ENCODE results near the gene ANKMY1.

Gene ANKMY1

GRCh38 chr2:240439698-240440151, 118.1 kb downstream of the ANKMY1 start:
- H3K27ac ChIP-seq (ENCODE audit: low read length), result no peak overlapping the region
- no peaks in the 10 kb centered on the region for H3K27me3 ChIP-seq (ENCODE audit: low read depth, low read length)
- TF ChIP-seq CTCF (IDR thresholded peaks at IDR 0.05; ENCODE audit: low read depth, low read length), result no peak
- no peak for TF ChIP-seq EZH2phosphoT487 (IDR thresholded peaks at IDR 0.05; ENCODE audit: low read depth)
- no peak overlapping the region for H3K4me3 ChIP-seq (ENCODE audit: low read length)
- H3K4me1 ChIP-seq (ENCODE audit: low read length), result no peaks in the 10 kb centered on the region
- no peaks in the 10 kb centered on the region for H3K79me2 ChIP-seq (ENCODE audit: low read length)
- no peaks in the 10 kb centered on the region for H3K36me3 ChIP-seq (replicated peaks; ENCODE audit: low read depth, low read length)
- H4K20me1 ChIP-seq (ENCODE audit: insufficient read depth, low read length), result no peaks in the 10 kb centered on the region
- no peak overlapping the region for H3K4me2 ChIP-seq (ENCODE audit: low read length)
- no peaks in the 10 kb centered on the region for H3K9me3 ChIP-seq (ENCODE audit: insufficient read depth, low read length)
- no peak overlapping the region for H3K9ac ChIP-seq (ENCODE audit: low read length)
- H2AFZ ChIP-seq (ENCODE audit: low read depth, low read length), result no peak overlapping the region

GRCh38 chr2:240438810-240439697, 118.7 kb downstream of the ANKMY1 start:
- H3K36me3 ChIP-seq (replicated peaks; ENCODE audit: low read depth, low read length), result no peaks in the 10 kb centered on the region
- no peaks in the 10 kb centered on the region for H3K9me3 ChIP-seq (ENCODE audit: insufficient read depth, low read length)
- H3K4me3 ChIP-seq (ENCODE audit: low read length), result no peak overlapping the region
- H4K20me1 ChIP-seq (ENCODE audit: insufficient read depth, low read length), result no peaks in the 10 kb centered on the region
- no peaks in the 10 kb centered on the region for H3K4me1 ChIP-seq (ENCODE audit: low read length)
- H3K27me3 ChIP-seq (ENCODE audit: low read depth, low read length), result no peaks in the 10 kb centered on the region
- H3K4me2 ChIP-seq (ENCODE audit: low read length), result no peak overlapping the region
- H2AFZ ChIP-seq (ENCODE audit: low read depth, low read length), result no peak overlapping the region
- TF ChIP-seq CTCF (IDR thresholded peaks at IDR 0.05; ENCODE audit: low read depth, low read length) (no peak), EZH2phosphoT487 (IDR thresholded peaks at IDR 0.05; ENCODE audit: low read depth) (no peak)
- no peaks in the 10 kb centered on the region for H3K79me2 ChIP-seq (ENCODE audit: low read length)
- H3K9ac ChIP-seq (ENCODE audit: low read length), result no peak overlapping the region
- H3K27ac ChIP-seq (ENCODE audit: low read length), result no peak overlapping the region

GRCh38 chr2:240437861-240438809, 119.7 kb downstream of the ANKMY1 start:
- no peaks in the 10 kb centered on the region for H3K27me3 ChIP-seq (ENCODE audit: low read depth, low read length)
- no peak overlapping the region for H3K4me3 ChIP-seq (ENCODE audit: low read length)
- H2AFZ ChIP-seq (ENCODE audit: low read depth, low read length), result no peak overlapping the region
- TF ChIP-seq EZH2phosphoT487 (IDR thresholded peaks at IDR 0.05; ENCODE audit: low read depth), result no peak
- TF ChIP-seq CTCF (IDR thresholded peaks at IDR 0.05; ENCODE audit: low read depth, low read length), result peak; percentile 72
- H3K79me2 ChIP-seq (ENCODE audit: low read length), result no peaks in the 10 kb centered on the region
- H3K27ac ChIP-seq (ENCODE audit: low read length), result no peak overlapping the region
- H3K4me2 ChIP-seq (ENCODE audit: low read length), result no peak overlapping the region
- no peaks in the 10 kb centered on the region for H3K4me1 ChIP-seq (ENCODE audit: low read length)
- no peak overlapping the region for H3K9ac ChIP-seq (ENCODE audit: low read length)
- no peaks in the 10 kb centered on the region for H3K9me3 ChIP-seq (ENCODE audit: insufficient read depth, low read length)
- H4K20me1 ChIP-seq (ENCODE audit: insufficient read depth, low read length), result no peaks in the 10 kb centered on the region
- no peaks in the 10 kb centered on the region for H3K36me3 ChIP-seq (replicated peaks; ENCODE audit: low read depth, low read length)

- H3K79me2 ChIP-seq (ENCODE audit: low read length), result no peaks in the 10 kb centered on the region
- no peaks in the 10 kb centered on the region for H3K4me1 ChIP-seq (ENCODE audit: low read length)
- H3K4me2 ChIP-seq (ENCODE audit: low read length), result no peak overlapping the region
- no peaks in the 10 kb centered on the region for H3K27me3 ChIP-seq (ENCODE audit: low read depth, low read length)
- H3K4me3 ChIP-seq (ENCODE audit: low read length), result no peak overlapping the region
- no peak overlapping the region for H3K27ac ChIP-seq (ENCODE audit: low read length)
- no peaks in the 10 kb centered on the region for H3K36me3 ChIP-seq (replicated peaks; ENCODE audit: low read depth, low read length)
- no peaks in the 10 kb centered on the region for H3K9me3 ChIP-seq (ENCODE audit: insufficient read depth, low read length)
- no peak overlapping the region for H3K9ac ChIP-seq (ENCODE audit: low read length)
- no peak for TF ChIP-seq EZH2phosphoT487 (IDR thresholded peaks at IDR 0.05; ENCODE audit: low read depth)
- no peak for TF ChIP-seq CTCF (IDR thresholded peaks at IDR 0.05; ENCODE audit: low read depth, low read length)
- no peak overlapping the region for H2AFZ ChIP-seq (ENCODE audit: low read depth, low read length)
- no peaks in the 10 kb centered on the region for H4K20me1 ChIP-seq (ENCODE audit: insufficient read depth, low read length)
Measured at GRCh38 chr2:240437551-240437860, 120.3 kb downstream of the ANKMY1 start.

All from OCI-LY3 (cell line).